Liver (tissue), 9 donors: ENCODE measurements around the gene PEX14. TPM values are rescaled to one million over a fixed set of nuclear protein-coding genes. Genes with fewer than 3 reads are reported as not detected.

Experiments
- DNase-seq: peaks from one replicate; pipeline ENCODE4 v3.0.0-alpha.2; 2017; ENCODE audit warnings: low spot score
- H3K27ac ChIP-seq, 2 donors: one replicate each; pipeline ENCODE4 v1.7.0; 2013; ENCODE audit warnings: inconsistent platforms in 2 of 2, low read length in 2 of 2, control low read depth in 1 of 2, low read depth in 1 of 2, mild to moderate bottlenecking in 1 of 2
- H3K27me3 ChIP-seq, 4 donors: one replicate each; pipeline versions ENCODE4 v1.6.1 to v1.7.0; 2013; ENCODE audit warnings: low read length in 3 of 4, inconsistent platforms in 1 of 4, mild to moderate bottlenecking in 1 of 4, moderate library complexity in 1 of 4; ENCODE audit not compliant: control insufficient read depth in 4 of 4, insufficient read depth in 4 of 4
- H3K36me3 ChIP-seq, 4 donors: one replicate each; pipeline versions ENCODE4 v1.6.1 to v1.7.0; 2013; ENCODE audit warnings: low read length in 3 of 4, mild to moderate bottlenecking in 3 of 4, low read depth in 1 of 4, moderate library complexity in 1 of 4; ENCODE audit not compliant: control insufficient read depth in 4 of 4, insufficient read depth in 3 of 4
- H3K4me1 ChIP-seq, 4 donors: one replicate each; pipeline versions ENCODE4 v1.6.1 to v1.7.0; 2013; ENCODE audit warnings: low read length in 3 of 4, mild to moderate bottlenecking in 3 of 4, moderate library complexity in 1 of 4; ENCODE audit not compliant: control insufficient read depth in 4 of 4, insufficient read depth in 4 of 4
- H3K4me3 ChIP-seq, 3 donors: one replicate each; pipeline versions ENCODE4 v1.6.1 to v1.7.0; 2013; ENCODE audit warnings: low read length in 3 of 3, control low read depth in 1 of 3, low read depth in 1 of 3, mild to moderate bottlenecking in 1 of 3
- H3K9ac ChIP-seq, 2 donors: one replicate each; pipeline ENCODE4 v1.7.0; 2013; ENCODE audit warnings: low read length in 2 of 2, mild to moderate bottlenecking in 2 of 2, moderate library complexity in 2 of 2, control low read depth in 1 of 2, low read depth in 1 of 2
- H3K9me3 ChIP-seq, 4 donors: one replicate each; pipeline versions ENCODE4 v1.6.1 to v1.7.0; 2013; ENCODE audit warnings: low read length in 3 of 4; ENCODE audit not compliant: control insufficient read depth in 4 of 4
- EGR1 ChIP-seq, 2 donors: IDR thresholded peaks; 2 replicates each; pipeline ENCODE4 v1.6.1; 2016 to 2018; ENCODE audit warnings: antibody characterized with exemption in 2 of 2, low read depth in 2 of 2
- FOXA1 ChIP-seq: IDR thresholded peaks from 2 replicates; pipeline ENCODE4 v1.6.1; 2016; ENCODE audit warnings: antibody characterized with exemption
- FOXA2 ChIP-seq: IDR thresholded peaks from 2 replicates; pipeline ENCODE4 v1.6.1; 2016; ENCODE audit warnings: antibody characterized with exemption
- GABPA ChIP-seq, 2 donors: IDR thresholded peaks in 1 of 2; conservative IDR thresholded peaks in 1 of 2; 2 replicates each; pipeline ENCODE4 v1.6.1; 2016; ENCODE audit warnings: antibody characterized with exemption in 2 of 2, mild to moderate bottlenecking in 1 of 2, moderate library complexity in 1 of 2
- HNF4A ChIP-seq, 2 donors: conservative IDR thresholded peaks; 2 replicates each; pipeline ENCODE4 v1.6.1; 2016; ENCODE audit warnings: antibody characterized with exemption in 2 of 2, mild to moderate bottlenecking in 2 of 2
- HNF4G ChIP-seq: IDR thresholded peaks from 2 replicates; pipeline ENCODE4 v1.6.1; 2016; ENCODE audit warnings: antibody characterized with exemption
- JUND ChIP-seq, 2 donors: IDR thresholded peaks; 2 replicates each; pipeline ENCODE4 v1.6.1; 2016; ENCODE audit warnings: antibody characterized with exemption in 2 of 2
- NR2F2 ChIP-seq: IDR thresholded peaks from 2 replicates; pipeline ENCODE4 v1.6.1; 2016; ENCODE audit warnings: antibody characterized with exemption
- RAD21 ChIP-seq, 2 donors: IDR thresholded peaks; 2 replicates each; pipeline ENCODE4 v1.6.1; 2016; ENCODE audit warnings: antibody characterized with exemption in 2 of 2, mild to moderate bottlenecking in 2 of 2
- RXRA ChIP-seq, 2 donors: IDR thresholded peaks; 2 replicates each; pipeline ENCODE4 v1.6.1; 2017 to 2018; ENCODE audit warnings: antibody characterized with exemption in 2 of 2, mild to moderate bottlenecking in 1 of 2
- SP1 ChIP-seq: IDR thresholded peaks from 2 replicates; pipeline ENCODE4 v1.6.1; 2018; ENCODE audit warnings: antibody characterized with exemption, mild to moderate bottlenecking
- TAF1 ChIP-seq: conservative IDR thresholded peaks from 2 replicates; pipeline ENCODE4 v1.6.1; 2016; ENCODE audit warnings: antibody characterized with exemption, mild to moderate bottlenecking
- YY1 ChIP-seq: IDR thresholded peaks from 2 replicates; pipeline ENCODE4 v1.6.1; 2016; ENCODE audit warnings: antibody characterized with exemption, mild to moderate bottlenecking
- WGBS: extraction: QIAGEN DNeasy Blood & Tissue Kit; methylation state at CpG from one replicate; pipeline ENCODE4 v1.1.7; 2013; 5-methylcytosine and 5-hydroxymethylcytosine counted together
- polyA plus RNA-seq, 2 donors: library from polyadenylated mRNA; stranded (reverse) in 1 of 2; unstranded in 1 of 2; fragments of 200-250 nt in 1 of 2; fragments of >200 nt in 1 of 2; fragmentation: Nextera tagmentation in 1 of 2; extraction: Ambion mirVana in 1 of 2; gene quantifications; one replicate each; pipeline versions ENCODE4 v1.2.1 to v1.2.3, GENCODE V29; 2013 to 2015
- total RNA-seq, 2 donors: library from RNA; depleted of rRNA; stranded (reverse); fragments of >200 nt; gene quantifications; one replicate each; pipeline ENCODE4 v1.2.3, GENCODE V29; 2014
- TF ChIP-seq, protein P1 (sequence below): IDR thresholded peaks from 2 replicates; pipeline ENCODE4 v1.6.1; 2016; ENCODE audit warnings: antibody characterized with exemption
- TF ChIP-seq, protein P2 (sequence below): fragments of 150-350 bp; IDR thresholded peaks from 2 replicates; pipeline ENCODE4 v1.5.1; 2017; ENCODE audit warnings: improper control_type of control experiment, low read depth, low read length; ENCODE audit not compliant: missing input control
- TF ChIP-seq, protein P3 (sequence below): IDR thresholded peaks from 2 replicates; pipeline ENCODE4 v1.6.1; 2016; ENCODE audit warnings: antibody characterized with exemption
- donor health status: healthy.
- donor health status: healthy.
- donor health status: healthy.
- donor health status: healthy.
- donor health status: healthy.

PEX14 gene
- total and polyA plus RNA-seq, 4 donors = 7.1 to 16.1 (median 11.7) TPM

DNA sequence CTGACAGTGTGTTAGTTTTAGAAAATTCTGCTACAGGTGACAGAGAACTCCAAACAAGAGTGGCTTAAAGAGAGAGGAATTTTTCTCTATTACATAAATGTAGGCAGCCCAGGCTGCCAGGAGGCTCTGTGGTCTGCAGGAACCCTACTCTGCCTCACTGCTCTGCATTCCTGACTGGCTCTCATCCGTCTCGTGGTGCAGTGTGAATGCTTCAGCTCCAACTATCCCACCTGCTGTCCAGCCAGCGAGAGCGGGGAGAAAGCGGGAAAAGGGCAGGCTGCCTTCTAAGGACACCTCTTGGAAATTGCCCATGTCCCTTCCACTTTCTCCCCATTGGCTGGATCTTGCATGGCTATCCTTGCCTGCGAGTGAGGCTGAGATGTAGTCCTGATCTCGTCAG is 131.3 kb downstream of the PEX14 start:
- Histone ChIP-seq H3K27ac (no peak overlapping the region), H3K36me3 (peaks cover 0 to 2% (median 0%) of the 10 kb centered on the region in 4 donors), H3K4me1 (peaks cover 0 to 9% (median 8%) of the 10 kb centered on the region in 4 donors), H3K9ac (no peak overlapping the region), H3K9me3 (no peaks in the 10 kb centered on the region), H3K27me3 (no peaks in the 10 kb centered on the region), H3K4me3 (no peak overlapping the region)
- TF ChIP-seq, protein P1, sequence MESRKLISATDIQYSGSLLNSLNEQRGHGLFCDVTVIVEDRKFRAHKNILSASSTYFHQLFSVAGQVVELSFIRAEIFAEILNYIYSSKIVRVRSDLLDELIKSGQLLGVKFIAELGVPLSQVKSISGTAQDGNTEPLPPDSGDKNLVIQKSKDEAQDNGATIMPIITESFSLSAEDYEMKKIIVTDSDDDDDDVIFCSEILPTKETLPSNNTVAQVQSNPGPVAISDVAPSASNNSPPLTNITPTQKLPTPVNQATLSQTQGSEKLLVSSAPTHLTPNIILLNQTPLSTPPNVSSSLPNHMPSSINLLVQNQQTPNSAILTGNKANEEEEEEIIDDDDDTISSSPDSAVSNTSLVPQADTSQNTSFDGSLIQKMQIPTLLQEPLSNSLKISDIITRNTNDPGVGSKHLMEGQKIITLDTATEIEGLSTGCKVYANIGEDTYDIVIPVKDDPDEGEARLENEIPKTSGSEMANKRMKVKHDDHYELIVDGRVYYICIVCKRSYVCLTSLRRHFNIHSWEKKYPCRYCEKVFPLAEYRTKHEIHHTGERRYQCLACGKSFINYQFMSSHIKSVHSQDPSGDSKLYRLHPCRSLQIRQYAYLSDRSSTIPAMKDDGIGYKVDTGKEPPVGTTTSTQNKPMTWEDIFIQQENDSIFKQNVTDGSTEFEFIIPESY = no peak
- TF ChIP-seq FOXA2 = no peak
- no peak for DNase-seq
- WGBS = 98% methylated on average over 7 of the region's 7 CpGs

DNA sequence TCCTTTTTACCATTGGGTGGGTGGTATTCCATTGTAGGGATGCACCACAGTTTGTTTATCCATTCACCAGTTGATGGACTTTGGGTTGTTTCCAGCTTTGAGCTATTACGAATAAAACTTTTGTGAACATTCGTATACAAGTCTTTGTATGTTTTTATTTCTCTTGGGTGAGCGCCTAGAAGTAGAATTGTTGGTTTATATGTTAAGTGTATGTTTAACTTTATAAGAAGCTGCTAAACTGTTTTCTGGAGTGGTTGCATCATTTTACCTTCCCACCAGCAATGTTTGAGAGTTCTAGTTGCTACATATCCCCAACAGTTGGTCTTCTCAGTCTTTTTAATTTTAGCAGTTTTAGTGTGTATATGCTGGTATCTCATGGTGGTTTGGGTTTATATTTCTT is 132.5 kb downstream of the PEX14 start:
- Histone ChIP-seq H3K9ac (no peak overlapping the region), H3K36me3 (peaks cover 0 to 2% (median 0%) of the 10 kb centered on the region in 4 donors), H3K27me3 (no peaks in the 10 kb centered on the region), H3K9me3 (no peaks in the 10 kb centered on the region), H3K27ac (no peak overlapping the region), H3K4me1 (peaks cover 0 to 9% (median 8%) of the 10 kb centered on the region in 4 donors), H3K4me3 (no peak overlapping the region)
- DNase-seq = no peak
- WGBS = 78% methylated on average over 3 of the region's 3 CpGs
- no peak for TF ChIP-seq JUND (IDR thresholded peaks at IDR 0.05)
- no peak for TF ChIP-seq FOXA1
- TF ChIP-seq HNF4A (conservative IDR thresholded peaks at IDR 0.05) = no peak
- TF ChIP-seq EGR1 (IDR thresholded peaks at IDR 0.05; ENCODE audit: low read depth in 2 of 2) = no peak
- no peak for TF ChIP-seq TAF1
- TF ChIP-seq, protein P2, sequence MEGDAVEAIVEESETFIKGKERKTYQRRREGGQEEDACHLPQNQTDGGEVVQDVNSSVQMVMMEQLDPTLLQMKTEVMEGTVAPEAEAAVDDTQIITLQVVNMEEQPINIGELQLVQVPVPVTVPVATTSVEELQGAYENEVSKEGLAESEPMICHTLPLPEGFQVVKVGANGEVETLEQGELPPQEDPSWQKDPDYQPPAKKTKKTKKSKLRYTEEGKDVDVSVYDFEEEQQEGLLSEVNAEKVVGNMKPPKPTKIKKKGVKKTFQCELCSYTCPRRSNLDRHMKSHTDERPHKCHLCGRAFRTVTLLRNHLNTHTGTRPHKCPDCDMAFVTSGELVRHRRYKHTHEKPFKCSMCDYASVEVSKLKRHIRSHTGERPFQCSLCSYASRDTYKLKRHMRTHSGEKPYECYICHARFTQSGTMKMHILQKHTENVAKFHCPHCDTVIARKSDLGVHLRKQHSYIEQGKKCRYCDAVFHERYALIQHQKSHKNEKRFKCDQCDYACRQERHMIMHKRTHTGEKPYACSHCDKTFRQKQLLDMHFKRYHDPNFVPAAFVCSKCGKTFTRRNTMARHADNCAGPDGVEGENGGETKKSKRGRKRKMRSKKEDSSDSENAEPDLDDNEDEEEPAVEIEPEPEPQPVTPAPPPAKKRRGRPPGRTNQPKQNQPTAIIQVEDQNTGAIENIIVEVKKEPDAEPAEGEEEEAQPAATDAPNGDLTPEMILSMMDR = no peak
- no peak for TF ChIP-seq YY1
- TF ChIP-seq FOXA2 = no peak
- TF ChIP-seq, protein P3, sequence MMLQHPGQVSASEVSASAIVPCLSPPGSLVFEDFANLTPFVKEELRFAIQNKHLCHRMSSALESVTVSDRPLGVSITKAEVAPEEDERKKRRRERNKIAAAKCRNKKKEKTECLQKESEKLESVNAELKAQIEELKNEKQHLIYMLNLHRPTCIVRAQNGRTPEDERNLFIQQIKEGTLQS = no peak
- TF ChIP-seq, protein P1 = no peak

DNA sequence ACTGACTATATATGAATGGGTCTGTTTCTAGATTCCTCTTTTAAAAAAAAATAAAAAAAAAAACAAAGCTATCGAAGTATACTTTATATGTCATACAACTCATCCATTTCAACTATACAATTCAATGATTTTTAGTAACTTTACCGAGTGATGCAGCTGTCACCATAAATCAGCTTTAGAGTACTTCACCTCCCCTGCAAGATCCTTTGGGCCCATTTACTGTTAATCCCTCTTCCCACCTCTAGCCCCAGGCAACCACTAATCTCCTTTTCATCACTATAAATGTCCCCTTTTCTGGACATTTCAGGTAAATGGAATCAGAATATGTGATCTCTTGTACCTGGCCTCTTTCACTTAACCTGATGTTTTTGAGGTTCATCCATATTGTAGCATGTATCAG is 133.9 kb downstream of the PEX14 start:
- Histone ChIP-seq H3K9ac (no peak overlapping the region), H3K27ac (no peak overlapping the region), H3K4me1 (peaks cover 0 to 2% (median 0%) of the 10 kb centered on the region in 4 donors), H3K4me3 (no peak overlapping the region), H3K9me3 (no peaks in the 10 kb centered on the region), H3K36me3 (peaks cover 0 to 2% (median 0%) of the 10 kb centered on the region in 4 donors), H3K27me3 (no peaks in the 10 kb centered on the region)
- WGBS = 97% methylated on average over 2 of the region's 2 CpGs
- no peak for DNase-seq
- TF ChIP-seq, protein P3 = no peak
- TF ChIP-seq GABPA (IDR thresholded peaks at IDR 0.05 in 1 of 2, conservative IDR thresholded peaks at IDR 0.05 in 1 of 2) (no peak), JUND (IDR thresholded peaks at IDR 0.05) (no peak), EGR1 (IDR thresholded peaks at IDR 0.05; ENCODE audit: low read depth in 2 of 2) (no peak), SP1 (no peak), NR2F2 (no peak), RXRA (IDR thresholded peaks at IDR 0.05) (no peak), RAD21 (IDR thresholded peaks at IDR 0.05) (no peak), FOXA2 (no peak), TAF1 (no peak), YY1 (no peak), HNF4G (no peak), FOXA1 (no peak)
- TF ChIP-seq, protein P2 = no peak
- TF ChIP-seq, protein P1 = no peak
